Gastroesophageal sphincter (tissue), 3 donors: ENCODE results near the gene AK2.

Source experiments
- CTCF ChIP-seq, 4 experiments: fragments of 200-600 bp in 2 of 4; fragments of 450-650 bp in 2 of 4; sonication (generic) in 1 of 4; IDR thresholded peaks; one replicate each; pipeline ENCODE4 v1.5.1; 2017 to 2019; ENCODE audit warnings: antibody characterized with exemption in 4 of 4, mild to moderate bottlenecking in 2 of 4, moderate library complexity in 2 of 4
- EP300 ChIP-seq: sonication (generic); formaldehyde crosslinking; IDR thresholded peaks from one replicate; pipeline ENCODE4 v1.6.1; 2017; ENCODE audit warnings: antibody characterized with exemption, mild to moderate bottlenecking

DNA sequence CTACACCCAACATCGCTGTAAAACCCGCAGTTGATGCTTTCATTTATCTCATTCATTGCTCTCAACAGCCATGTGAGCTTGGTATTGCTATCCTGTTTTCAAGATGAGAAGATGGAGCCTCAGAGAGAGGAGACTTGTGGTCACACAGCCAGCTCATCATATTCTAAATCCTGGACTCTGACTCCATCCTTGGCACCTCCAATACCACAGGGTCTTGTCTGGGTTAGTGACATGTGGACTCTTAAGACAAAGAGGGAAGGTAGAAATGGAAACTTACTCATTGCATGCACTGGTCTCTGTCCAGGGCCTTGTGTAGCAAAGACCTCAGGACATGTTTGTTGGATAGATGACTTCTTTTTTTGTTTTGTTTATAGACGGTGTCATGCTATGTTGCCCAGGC lies 65.1 kb downstream of the AK2 start:
- TF ChIP-seq CTCF (IDR thresholded peaks at IDR 0.05), result no peak
- TF ChIP-seq EP300, result no peak
